BJ (cell line): Measurements from ENCODE around the gene ABHD18. TPM values are rescaled to one million over a fixed set of nuclear protein-coding genes. Genes with fewer than 3 reads are reported as not detected.

Experiments
- CTCF ChIA-PET: fragments of 350-600 bp; formaldehyde crosslinking; extraction: SDS; loops from one replicate; lab custom pipeline; 2021; ENCODE audit warnings: antibody characterized with exemption, inconsistent platforms; lab: Yijun Ruan, JAX
- POLR2A ChIA-PET: fragments of 300-600 bp; sonication (Branson Sonifier 250); formaldehyde crosslinking; extraction: SDS; loops from one replicate; lab custom pipeline; 2021; ENCODE audit warnings: antibody characterized with exemption; lab: Charles Lee
- DNase-seq: peaks from one replicate; pipeline ENCODE4 v3.0.0-alpha.2; 2011; ENCODE audit warnings: low read depth
- H3K27me3 ChIP-seq: 2 replicates; pipeline ENCODE4 v1.6.0; 2011; ENCODE audit warnings: low read length; ENCODE audit not compliant: control insufficient read depth, insufficient read depth
- H3K36me3 ChIP-seq: 2 replicates; pipeline ENCODE4 v1.5.1; 2011; ENCODE audit warnings: low read length; ENCODE audit not compliant: control insufficient read depth, insufficient read depth
- H3K4me3 ChIP-seq: 2 replicates; pipeline ENCODE4 v1.5.1; 2011; ENCODE audit warnings: low read depth, mild to moderate bottlenecking, control low read depth, low read length
- CTCF ChIP-seq: IDR thresholded peaks from 2 replicates; pipeline ENCODE4 v1.5.1; 2011; ENCODE audit warnings: low read depth, mild to moderate bottlenecking, control low read depth, inconsistent platforms, low read length, moderate library complexity; ENCODE audit not compliant: insufficient read depth
- polyA plus RNA-seq: library from polyadenylated mRNA; depleted of rRNA; stranded (reverse); fragments of >200 nt; gene quantifications from 2 replicates; pipeline ENCODE4 v1.2.3, GENCODE V29; 2011

Gene ABHD18
- polyA plus RNA-seq, 1 experiment = 1.4 TPM

GRCh38 chr4:127978930-127979329, 13.7 kb downstream of the ABHD18 start:
- Histone ChIP-seq H3K36me3 (no peaks in the 10 kb centered on the region), H3K27me3 (no peaks in the 10 kb centered on the region), H3K4me3 (no peak overlapping the region)
- ChIA-PET CTCF (interaction anchor here (1.0 kb wide), 1 partner anchor 42 kb away, joined by 4 read pairs; no protein-coding TSS in a partner anchor), POLR2A (no interaction called here)
- no peak for DNase-seq
- TF ChIP-seq CTCF = no peak

- CTCF ChIA-PET = no interaction called here
- no peak for DNase-seq
- POLR2A ChIA-PET = no interaction called here
- no peak for TF ChIP-seq CTCF
- Histone ChIP-seq H3K36me3 (no peaks in the 10 kb centered on the region), H3K4me3 (no peak overlapping the region), H3K27me3 (no peaks in the 10 kb centered on the region)
Observed at GRCh38 chr4:127982445-127982844, 17.2 kb downstream of the ABHD18 start.

GRCh38 chr4:127985989-127986388, 20.8 kb downstream of the ABHD18 start:
- ChIA-PET CTCF (no interaction called here), POLR2A (no interaction called here)
- no peak for DNase-seq
- Histone ChIP-seq H3K4me3 (no peak overlapping the region), H3K36me3 (no peaks in the 10 kb centered on the region; the same call in 1 of the 2 replicates), H3K27me3 (no peaks in the 10 kb centered on the region)
- no peak for TF ChIP-seq CTCF

GRCh38 chr4:127988638-127989037, 23.4 kb downstream of the ABHD18 start:
- ChIA-PET CTCF (no interaction called here), POLR2A (no interaction called here)
- no peak for DNase-seq
- TF ChIP-seq CTCF = no peak
- no peak overlapping the region for H3K4me3 ChIP-seq
- no peaks in the 10 kb centered on the region for H3K27me3 ChIP-seq
- H3K36me3 ChIP-seq = no peaks in the 10 kb centered on the region; the same call in 1 of the 2 replicates

GRCh38 chr4:127993151-127993550, 27.9 kb downstream of the ABHD18 start:
- ChIA-PET POLR2A (no interaction called here), CTCF (no interaction called here)
- DNase-seq = no peak
- Histone ChIP-seq H3K27me3 (no peaks in the 10 kb centered on the region), H3K4me3 (no peak overlapping the region), H3K36me3 (no peaks in the 10 kb centered on the region; the same call in 1 of the 2 replicates)
- TF ChIP-seq CTCF = no peak
